ACC112 (cell line): ENCODE results near the gene VPS52.

Experiments used
- H2AFZ ChIP-seq: fragments of 200-600 bp; sonication (generic); one replicate; pipeline ENCODE4 v1.6.0; 2017; ENCODE audit warnings: antibody characterized with exemption, low read length; ENCODE audit not compliant: unreplicated experiment
- H3K27ac ChIP-seq: fragments of 200-600 bp; sonication (generic); 2 replicates; pipeline ENCODE4 v1.5.1; 2014; ENCODE audit warnings: low read depth, mild to moderate bottlenecking, antibody characterized with exemption, low read length, moderate library complexity
- H3K27me3 ChIP-seq: fragments of 200-600 bp; sonication (generic); 2 replicates; pipeline ENCODE4 v1.6.1; 2014; ENCODE audit warnings: mild to moderate bottlenecking, antibody characterized with exemption, low read length, moderate library complexity, mixed read lengths; ENCODE audit not compliant: insufficient read depth
- H3K36me3 ChIP-seq: fragments of 200-600 bp; sonication (generic); 2 replicates; pipeline ENCODE4 v1.6.1; 2016; ENCODE audit warnings: mild to moderate bottlenecking, antibody characterized with exemption, low read length, moderate library complexity, mixed read lengths; ENCODE audit not compliant: insufficient read depth
- H3K4me1 ChIP-seq: fragments of 200-600 bp; sonication (generic); one replicate; pipeline ENCODE4 v1.6.1; 2016; ENCODE audit warnings: low read length, mixed read lengths; ENCODE audit not compliant: insufficient read depth, unreplicated experiment, control insufficient read depth
- H3K4me3 ChIP-seq: fragments of 200-600 bp; sonication (generic); 2 replicates; pipeline ENCODE4 v1.5.1; 2014; ENCODE audit warnings: mild to moderate bottlenecking, low read depth, low read length
- H3K79me2 ChIP-seq: fragments of 200-600 bp; sonication (generic); one replicate; pipeline ENCODE4 v1.6.0; 2016; ENCODE audit warnings: low read length; ENCODE audit not compliant: control insufficient read depth, unreplicated experiment, insufficient read depth

Gene VPS52

GRCh38 chr6:33202799-33203198 lies 68.9 kb downstream of the VPS52 start:
- H3K36me3 ChIP-seq = peaks cover 15% of the 10 kb centered on the region; the same call in 1 of the 2 replicates
- H3K27ac ChIP-seq = no peak overlapping the region
- peaks cover 47% of the 10 kb centered on the region for H3K79me2 ChIP-seq
- H3K4me1 ChIP-seq = peaks cover 62% of the 10 kb centered on the region
- H2AFZ ChIP-seq = no peak overlapping the region
- peak overlapping the region; percentile 99 for H3K4me3 ChIP-seq
- H3K27me3 ChIP-seq = no peaks in the 10 kb centered on the region

- Histone ChIP-seq H2AFZ (no peak overlapping the region), H3K4me1 (peaks cover 58% of the 10 kb centered on the region), H3K4me3 (peak overlapping the region; percentile 99), H3K27ac (peak overlapping the region; percentile 94; the same call in 1 of the 2 replicates), H3K27me3 (no peaks in the 10 kb centered on the region), H3K36me3 (peaks cover 15% of the 10 kb centered on the region; the same call in 1 of the 2 replicates), H3K79me2 (peaks cover 47% of the 10 kb centered on the region)
Measured at GRCh38 chr6:33201935-33202334, 69.7 kb downstream of the VPS52 start.

GRCh38 chr6:33201147-33201545 lies 70.5 kb downstream of the VPS52 start:
- no peaks in the 10 kb centered on the region for H3K27me3 ChIP-seq
- H3K4me3 ChIP-seq = peak overlapping the region; percentile 99
- H3K4me1 ChIP-seq = peaks cover 50% of the 10 kb centered on the region
- peak overlapping the region; percentile 94 for H3K27ac ChIP-seq
- peak overlapping the region; percentile 87 for H2AFZ ChIP-seq
- peaks cover 15% of the 10 kb centered on the region; the same call in 1 of the 2 replicates for H3K36me3 ChIP-seq
- peaks cover 47% of the 10 kb centered on the region for H3K79me2 ChIP-seq
